ENCODE results near the gene NCOA1.

- no peak for TF ChIP-seq POLR2AphosphoS5 (IDR thresholded peaks at IDR 0.05; ENCODE audit: low read depth)
- TF ChIP-seq, protein P1, sequence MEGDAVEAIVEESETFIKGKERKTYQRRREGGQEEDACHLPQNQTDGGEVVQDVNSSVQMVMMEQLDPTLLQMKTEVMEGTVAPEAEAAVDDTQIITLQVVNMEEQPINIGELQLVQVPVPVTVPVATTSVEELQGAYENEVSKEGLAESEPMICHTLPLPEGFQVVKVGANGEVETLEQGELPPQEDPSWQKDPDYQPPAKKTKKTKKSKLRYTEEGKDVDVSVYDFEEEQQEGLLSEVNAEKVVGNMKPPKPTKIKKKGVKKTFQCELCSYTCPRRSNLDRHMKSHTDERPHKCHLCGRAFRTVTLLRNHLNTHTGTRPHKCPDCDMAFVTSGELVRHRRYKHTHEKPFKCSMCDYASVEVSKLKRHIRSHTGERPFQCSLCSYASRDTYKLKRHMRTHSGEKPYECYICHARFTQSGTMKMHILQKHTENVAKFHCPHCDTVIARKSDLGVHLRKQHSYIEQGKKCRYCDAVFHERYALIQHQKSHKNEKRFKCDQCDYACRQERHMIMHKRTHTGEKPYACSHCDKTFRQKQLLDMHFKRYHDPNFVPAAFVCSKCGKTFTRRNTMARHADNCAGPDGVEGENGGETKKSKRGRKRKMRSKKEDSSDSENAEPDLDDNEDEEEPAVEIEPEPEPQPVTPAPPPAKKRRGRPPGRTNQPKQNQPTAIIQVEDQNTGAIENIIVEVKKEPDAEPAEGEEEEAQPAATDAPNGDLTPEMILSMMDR (IDR thresholded peaks at IDR 0.05; ENCODE audit: insufficient read depth, low read length) = no peak
- TF ChIP-seq, protein P2, sequence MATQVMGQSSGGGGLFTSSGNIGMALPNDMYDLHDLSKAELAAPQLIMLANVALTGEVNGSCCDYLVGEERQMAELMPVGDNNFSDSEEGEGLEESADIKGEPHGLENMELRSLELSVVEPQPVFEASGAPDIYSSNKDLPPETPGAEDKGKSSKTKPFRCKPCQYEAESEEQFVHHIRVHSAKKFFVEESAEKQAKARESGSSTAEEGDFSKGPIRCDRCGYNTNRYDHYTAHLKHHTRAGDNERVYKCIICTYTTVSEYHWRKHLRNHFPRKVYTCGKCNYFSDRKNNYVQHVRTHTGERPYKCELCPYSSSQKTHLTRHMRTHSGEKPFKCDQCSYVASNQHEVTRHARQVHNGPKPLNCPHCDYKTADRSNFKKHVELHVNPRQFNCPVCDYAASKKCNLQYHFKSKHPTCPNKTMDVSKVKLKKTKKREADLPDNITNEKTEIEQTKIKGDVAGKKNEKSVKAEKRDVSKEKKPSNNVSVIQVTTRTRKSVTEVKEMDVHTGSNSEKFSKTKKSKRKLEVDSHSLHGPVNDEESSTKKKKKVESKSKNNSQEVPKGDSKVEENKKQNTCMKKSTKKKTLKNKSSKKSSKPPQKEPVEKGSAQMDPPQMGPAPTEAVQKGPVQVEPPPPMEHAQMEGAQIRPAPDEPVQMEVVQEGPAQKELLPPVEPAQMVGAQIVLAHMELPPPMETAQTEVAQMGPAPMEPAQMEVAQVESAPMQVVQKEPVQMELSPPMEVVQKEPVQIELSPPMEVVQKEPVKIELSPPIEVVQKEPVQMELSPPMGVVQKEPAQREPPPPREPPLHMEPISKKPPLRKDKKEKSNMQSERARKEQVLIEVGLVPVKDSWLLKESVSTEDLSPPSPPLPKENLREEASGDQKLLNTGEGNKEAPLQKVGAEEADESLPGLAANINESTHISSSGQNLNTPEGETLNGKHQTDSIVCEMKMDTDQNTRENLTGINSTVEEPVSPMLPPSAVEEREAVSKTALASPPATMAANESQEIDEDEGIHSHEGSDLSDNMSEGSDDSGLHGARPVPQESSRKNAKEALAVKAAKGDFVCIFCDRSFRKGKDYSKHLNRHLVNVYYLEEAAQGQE (IDR thresholded peaks at IDR 0.05; ENCODE audit: insufficient replicate concordance, low read depth) = no peak
- TF ChIP-seq SPI1 (IDR thresholded peaks at IDR 0.05; ENCODE audit: borderline replicate concordance, low read depth) = no peak
- no peak for TF ChIP-seq GABPA (IDR thresholded peaks at IDR 0.05; ENCODE audit: low read depth)
These were observed 151.3 kb downstream of the NCOA1 start for GRCh38 chr2:24642351-24642750.

All from HL-60 (cell line).